ENCODE measurements around the gene CDH4.

- no peak for TF ChIP-seq POLR2A (IDR thresholded peaks at IDR 0.05)
- TF ChIP-seq CTCF (IDR thresholded peaks at IDR 0.05) = no peak
These were observed 511.8 kb downstream of the CDH4 start for GRCh38 chr20:61763740-61764400.
